CD14-positive monocyte (primary cell): ENCODE results near the gene LHFPL3. TPM values are rescaled to one million over a fixed set of nuclear protein-coding genes. Genes with fewer than 3 reads are reported as not detected.

Source experiments
- DNase-seq, 3 donors: peaks; one replicate each; pipeline ENCODE4 v3.0.0-alpha.2; 2011 to 2022
- H2AFZ ChIP-seq: 2 replicates; pipeline ENCODE4 v1.6.0; 2012; ENCODE audit warnings: mild to moderate bottlenecking, low read depth, low read length, inconsistent platforms; ENCODE audit not compliant: insufficient read depth, poor library complexity, severe bottlenecking
- H3K27ac ChIP-seq, 2 donors: 1 replicate in 1 of 2; 2 replicates in 1 of 2; pipeline ENCODE4 v1.5.1; 2012 to 2013; ENCODE audit warnings: low read length in 2 of 2, control low read depth in 1 of 2, inconsistent platforms in 1 of 2, low read depth in 1 of 2, mild to moderate bottlenecking in 1 of 2
- H3K27me3 ChIP-seq, 2 donors: one replicate each; pipeline versions ENCODE4 v1.6.0 to v1.6.1; 2011 to 2013; ENCODE audit warnings: low read length in 2 of 2; ENCODE audit not compliant: control insufficient read depth in 2 of 2, insufficient read depth in 2 of 2
- H3K36me3 ChIP-seq, 2 donors: replicated peaks in 1 of 2; 1 replicate in 1 of 2; 2 replicates in 1 of 2; pipeline versions ENCODE4 v1.5.1 to v1.6.1; 2012 to 2013; ENCODE audit warnings: low read length in 2 of 2, control low read depth in 1 of 2, inconsistent platforms in 1 of 2, mild to moderate bottlenecking in 1 of 2; ENCODE audit not compliant: insufficient read depth in 2 of 2, control insufficient read depth in 1 of 2
- H3K4me1 ChIP-seq, 2 donors: 1 replicate in 1 of 2; 2 replicates in 1 of 2; pipeline versions ENCODE4 v1.5.1 to v1.6.1; 2012 to 2013; ENCODE audit warnings: low read length in 2 of 2, control low read depth in 1 of 2, inconsistent platforms in 1 of 2, mild to moderate bottlenecking in 1 of 2, moderate library complexity in 1 of 2; ENCODE audit not compliant: insufficient read depth in 2 of 2, control insufficient read depth in 1 of 2
- H3K4me2 ChIP-seq: replicated peaks from 2 replicates; pipeline ENCODE3; 2012; ENCODE audit warnings: low read length, moderate library complexity, mild to moderate bottlenecking; ENCODE audit not compliant: poor library complexity, severe bottlenecking; ENCODE audit errors: extremely low read depth
- H3K4me3 ChIP-seq, 3 experiments: fragments of 200-600 bp in 1 of 3; sonication (generic) in 1 of 3; replicated peaks in 1 of 3; 1 replicate in 2 of 3; 2 replicates in 1 of 3; pipeline ENCODE4 v1.5.1; 2011 to 2013; ENCODE audit warnings: low read length in 3 of 3, mild to moderate bottlenecking in 3 of 3, control low read depth in 2 of 3, low read depth in 2 of 3, inconsistent platforms in 1 of 3, moderate library complexity in 1 of 3
- H3K79me2 ChIP-seq: 2 replicates; pipeline ENCODE4 v1.6.0; 2012; ENCODE audit warnings: mild to moderate bottlenecking, control low read depth, inconsistent platforms, low read length, moderate library complexity; ENCODE audit not compliant: insufficient read depth
- H3K9ac ChIP-seq: 2 replicates; pipeline ENCODE4 v1.6.0; 2017; ENCODE audit warnings: low read length, mild to moderate bottlenecking; ENCODE audit not compliant: insufficient read depth, poor library complexity, severe bottlenecking
- H3K9me3 ChIP-seq, 2 donors: replicated peaks in 1 of 2; 1 replicate in 1 of 2; 2 replicates in 1 of 2; pipeline versions ENCODE4 v1.5.1 to v1.6.1; 2012 to 2013; ENCODE audit warnings: low read length in 2 of 2, control low read depth in 1 of 2; ENCODE audit not compliant: control insufficient read depth in 1 of 2, insufficient read depth in 1 of 2
- H4K20me1 ChIP-seq: 2 replicates; pipeline ENCODE4 v1.6.0; 2012; ENCODE audit warnings: mild to moderate bottlenecking, low read length, control low read depth, moderate library complexity; ENCODE audit not compliant: insufficient read depth
- H3K27ac Mint-ChIP-seq, 7 donors: one replicate each; pipeline ENCODE4 v1.8.0; 2020; ENCODE audit warnings: mild to moderate bottlenecking in 7 of 7, mixed read lengths in 7 of 7, moderate library complexity in 6 of 7, inconsistent platforms in 2 of 7
- H3K27me3 Mint-ChIP-seq, 3 donors: one replicate each; pipeline ENCODE4 v1.8.0; 2021 to 2022; ENCODE audit warnings: low read depth in 3 of 3, mild to moderate bottlenecking in 3 of 3, mixed read lengths in 3 of 3, moderate library complexity in 3 of 3, inconsistent platforms in 1 of 3
- H3K36me3 Mint-ChIP-seq, 2 donors: one replicate each; pipeline ENCODE4 v1.8.0; 2020; ENCODE audit warnings: mixed read lengths in 2 of 2, inconsistent platforms in 1 of 2, mild to moderate bottlenecking in 1 of 2
- H3K4me1 Mint-ChIP-seq: one replicate; pipeline ENCODE4 v1.8.0; 2020; ENCODE audit warnings: mild to moderate bottlenecking, mixed read lengths
- H3K4me3 Mint-ChIP-seq, 2 donors: one replicate each; pipeline ENCODE4 v1.8.0; 2020; ENCODE audit warnings: mild to moderate bottlenecking in 2 of 2, mixed read lengths in 2 of 2, moderate library complexity in 1 of 2
- H3K9me3 Mint-ChIP-seq, 7 donors: one replicate each; pipeline ENCODE4 v1.8.0; 2020 to 2022; ENCODE audit warnings: mixed read lengths in 7 of 7, mild to moderate bottlenecking in 6 of 7, moderate library complexity in 6 of 7, inconsistent platforms in 2 of 7
- CTCF ChIP-seq: fragments of 200-600 bp; IDR thresholded peaks from one replicate; pipeline ENCODE4 v1.8.0; 2022; ENCODE audit warnings: antibody characterized with exemption, mild to moderate bottlenecking
- WGBS: methylation state at CpG from one replicate; pipeline ENCODE4 v1.1.5; 2013; ENCODE audit warnings: missing lambda C conversion rate; ENCODE audit not compliant: insufficient coverage; 5-methylcytosine and 5-hydroxymethylcytosine counted together
- intact Hi-C, 2 donors: fragments of 100-400 bp; cut with micrococcal nuclease; formaldehyde crosslinking; loops; one replicate each; pipeline versions ENCODE4 v1.15.0 to v1.15.1; 2023
- polyA plus RNA-seq, 3 donors: library from polyadenylated mRNA; depleted of rRNA in 1 of 3; unstranded in 2 of 3; stranded (reverse) in 1 of 3; fragments of 300-500 nt in 2 of 3; fragments of >200 nt in 1 of 3; fragmentation: Illumina TruSeq in 2 of 3; gene quantifications; 1 replicate in 2 of 3; 2 replicates in 1 of 3; pipeline ENCODE4 v1.2.3, GENCODE V29; 2012 to 2021

Gene LHFPL3
- polyA plus RNA-seq, 3 donors, result not detected

GRCh38 chr7:104538152-104538551 lies 209.7 kb downstream of the LHFPL3 start:
- Histone ChIP-seq H3K27ac (no peak overlapping the region), H3K4me1 (no peaks in the 10 kb centered on the region), H3K4me3 (no peak overlapping the region), H3K9me3 (no peaks in the 10 kb centered on the region), H3K79me2 (no peaks in the 10 kb centered on the region), H3K9ac (no peak overlapping the region), H3K27me3 (no peaks in the 10 kb centered on the region), H3K4me2 (no peak overlapping the region), H4K20me1 (no peaks in the 10 kb centered on the region), H2AFZ (no peak overlapping the region), H3K36me3 (no peaks in the 10 kb centered on the region)
- Mint-ChIP-seq H3K4me3 (no peak overlapping the region), H3K27me3 (no peaks in the 10 kb centered on the region), H3K36me3 (no peaks in the 10 kb centered on the region), H3K9me3 (peaks cover 0 to 3% (median 1%) of the 10 kb centered on the region in 7 donors), H3K4me1 (no peaks in the 10 kb centered on the region), H3K27ac (no peak overlapping the region)
- intact Hi-C loops, result no loop called here
- no peak for DNase-seq
- no peak for TF ChIP-seq CTCF
- 56% methylated on average over 2 of the region's 4 CpGs for WGBS

- H3K4me3 ChIP-seq, result no peak overlapping the region
- intact Hi-C loops, result no loop called here
- H3K36me3 ChIP-seq, result no peaks in the 10 kb centered on the region
- H3K9me3 Mint-ChIP-seq, result peaks cover 0 to 3% (median 1%) of the 10 kb centered on the region in 7 donors
- H3K27ac ChIP-seq, result no peak overlapping the region
- WGBS, result 75% methylated on average over 4 of the region's 4 CpGs
- no peaks in the 10 kb centered on the region for H3K27me3 Mint-ChIP-seq
- H3K9ac ChIP-seq, result no peak overlapping the region
- no peak for DNase-seq
- H3K36me3 Mint-ChIP-seq, result no peaks in the 10 kb centered on the region
- H3K4me1 Mint-ChIP-seq, result no peaks in the 10 kb centered on the region
- TF ChIP-seq CTCF, result no peak
- no peak overlapping the region for H3K4me3 Mint-ChIP-seq
- H3K79me2 ChIP-seq, result no peaks in the 10 kb centered on the region
- H3K4me1 ChIP-seq, result no peaks in the 10 kb centered on the region
- H3K27me3 ChIP-seq, result no peaks in the 10 kb centered on the region
- H3K9me3 ChIP-seq, result no peaks in the 10 kb centered on the region
- no peak overlapping the region for H2AFZ ChIP-seq
- no peak overlapping the region for H3K4me2 ChIP-seq
- H4K20me1 ChIP-seq, result no peaks in the 10 kb centered on the region
- no peak overlapping the region for H3K27ac Mint-ChIP-seq
Measured at GRCh38 chr7:104541897-104542296, 213.5 kb downstream of the LHFPL3 start.
